Measurements from ENCODE around the gene CHCHD3. TPM values are rescaled to one million over a fixed set of nuclear protein-coding genes. Genes with fewer than 3 reads are reported as not detected.

The CHCHD3 gene
- total RNA-seq, 2 donors from 2014 or later = 88.3 to 154 TPM

GRCh38 chr7:132842478-132842877 is 239.4 kb downstream of the CHCHD3 start:
- DNase-seq (ENCODE audit: low spot score) = no peak
- TF ChIP-seq, protein P1, sequence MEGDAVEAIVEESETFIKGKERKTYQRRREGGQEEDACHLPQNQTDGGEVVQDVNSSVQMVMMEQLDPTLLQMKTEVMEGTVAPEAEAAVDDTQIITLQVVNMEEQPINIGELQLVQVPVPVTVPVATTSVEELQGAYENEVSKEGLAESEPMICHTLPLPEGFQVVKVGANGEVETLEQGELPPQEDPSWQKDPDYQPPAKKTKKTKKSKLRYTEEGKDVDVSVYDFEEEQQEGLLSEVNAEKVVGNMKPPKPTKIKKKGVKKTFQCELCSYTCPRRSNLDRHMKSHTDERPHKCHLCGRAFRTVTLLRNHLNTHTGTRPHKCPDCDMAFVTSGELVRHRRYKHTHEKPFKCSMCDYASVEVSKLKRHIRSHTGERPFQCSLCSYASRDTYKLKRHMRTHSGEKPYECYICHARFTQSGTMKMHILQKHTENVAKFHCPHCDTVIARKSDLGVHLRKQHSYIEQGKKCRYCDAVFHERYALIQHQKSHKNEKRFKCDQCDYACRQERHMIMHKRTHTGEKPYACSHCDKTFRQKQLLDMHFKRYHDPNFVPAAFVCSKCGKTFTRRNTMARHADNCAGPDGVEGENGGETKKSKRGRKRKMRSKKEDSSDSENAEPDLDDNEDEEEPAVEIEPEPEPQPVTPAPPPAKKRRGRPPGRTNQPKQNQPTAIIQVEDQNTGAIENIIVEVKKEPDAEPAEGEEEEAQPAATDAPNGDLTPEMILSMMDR (IDR thresholded peaks at IDR 0.05) = no peak
- H3K9me3 ChIP-seq = no peaks in the 10 kb centered on the region
- no peaks in the 10 kb centered on the region for H3K36me3 ChIP-seq
- no peak overlapping the region for H3K27ac ChIP-seq
- H3K27me3 ChIP-seq = no peaks in the 10 kb centered on the region
- no peak overlapping the region for H3K4me3 ChIP-seq
- H3K4me1 ChIP-seq = no peaks in the 10 kb centered on the region

GRCh38 chr7:132840199-132840598 is 241.7 kb downstream of the CHCHD3 start:
- H3K27ac ChIP-seq = no peak overlapping the region
- H3K27me3 ChIP-seq = no peaks in the 10 kb centered on the region
- no peaks in the 10 kb centered on the region for H3K9me3 ChIP-seq
- TF ChIP-seq, protein P1 (IDR thresholded peaks at IDR 0.05) = no peak
- no peaks in the 10 kb centered on the region for H3K36me3 ChIP-seq
- H3K4me1 ChIP-seq = no peaks in the 10 kb centered on the region
- no peak for DNase-seq (ENCODE audit: low spot score)
- no peak overlapping the region for H3K4me3 ChIP-seq

DNA sequence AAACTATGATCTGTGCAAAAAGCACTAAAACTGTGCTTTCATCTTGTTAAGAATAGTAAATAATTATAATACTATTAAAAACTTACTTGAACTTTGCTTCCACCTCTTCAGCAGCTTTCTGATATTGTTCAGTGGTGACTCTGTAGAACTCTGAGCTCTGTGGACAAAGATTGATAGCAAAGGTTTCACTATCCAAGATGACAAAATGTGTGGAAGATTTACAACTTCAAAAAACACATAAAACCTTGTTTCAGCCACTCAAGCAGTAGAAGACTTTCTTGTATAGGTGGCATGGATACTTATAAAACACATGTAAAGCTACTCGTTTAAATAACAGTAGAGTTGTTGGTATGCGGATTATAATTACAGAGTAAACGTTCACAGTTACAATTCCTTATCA is 243.6 kb downstream of the CHCHD3 start:
- no peak overlapping the region for H3K27ac ChIP-seq
- H3K4me3 ChIP-seq = no peak overlapping the region
- no peaks in the 10 kb centered on the region for H3K9me3 ChIP-seq
- no peaks in the 10 kb centered on the region for H3K36me3 ChIP-seq
- H3K27me3 ChIP-seq = no peaks in the 10 kb centered on the region
- TF ChIP-seq, protein P1 (IDR thresholded peaks at IDR 0.05) = no peak
- no peak for DNase-seq (ENCODE audit: low spot score)
- no peaks in the 10 kb centered on the region for H3K4me1 ChIP-seq

DNA sequence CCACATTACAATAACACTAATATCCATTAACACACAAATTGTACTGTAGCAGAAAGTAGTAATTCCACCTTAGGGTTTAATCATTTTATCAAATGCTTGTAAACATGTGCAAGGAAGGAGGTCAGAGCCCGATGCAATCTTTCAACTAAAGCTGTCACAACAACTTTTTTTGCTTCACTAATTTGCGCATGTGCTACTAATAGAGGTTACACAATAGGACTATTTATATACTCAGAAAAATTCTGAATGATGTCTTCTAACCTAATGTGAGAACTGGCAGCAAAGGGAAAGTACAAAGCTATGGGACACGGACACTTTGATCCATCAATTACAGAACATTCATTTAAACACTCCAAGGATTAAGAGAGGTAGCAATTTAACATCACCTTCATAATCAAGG is 244.4 kb downstream of the CHCHD3 start:
- H3K4me3 ChIP-seq = no peak overlapping the region
- no peak overlapping the region for H3K27ac ChIP-seq
- DNase-seq (ENCODE audit: low spot score) = no peak
- no peaks in the 10 kb centered on the region for H3K4me1 ChIP-seq
- H3K9me3 ChIP-seq = no peaks in the 10 kb centered on the region
- no peaks in the 10 kb centered on the region for H3K36me3 ChIP-seq
- H3K27me3 ChIP-seq = no peaks in the 10 kb centered on the region
- TF ChIP-seq, protein P1 (IDR thresholded peaks at IDR 0.05) = no peak

- Histone ChIP-seq H3K4me1 (no peaks in the 10 kb centered on the region), H3K36me3 (no peaks in the 10 kb centered on the region), H3K27me3 (no peaks in the 10 kb centered on the region), H3K27ac (no peak overlapping the region), H3K4me3 (no peak overlapping the region), H3K9me3 (no peaks in the 10 kb centered on the region)
- no peak for DNase-seq (ENCODE audit: low spot score)
- TF ChIP-seq, protein P1 (IDR thresholded peaks at IDR 0.05) = no peak
These were observed 245.1 kb downstream of the CHCHD3 start for GRCh38 chr7:132836746-132837145.

GRCh38 chr7:132830941-132831340 is 250.9 kb downstream of the CHCHD3 start:
- no peak for DNase-seq (ENCODE audit: low spot score)
- Histone ChIP-seq H3K4me3 (no peak overlapping the region), H3K9me3 (no peaks in the 10 kb centered on the region), H3K4me1 (no peaks in the 10 kb centered on the region), H3K36me3 (no peaks in the 10 kb centered on the region), H3K27me3 (no peaks in the 10 kb centered on the region), H3K27ac (no peak overlapping the region)
- TF ChIP-seq, protein P1 (IDR thresholded peaks at IDR 0.05) = no peak
